Right hindlimb (tissue), 1 donor: Measurements from ENCODE around the gene ORAI3.
A peak's percentile ranks its signal among the peaks of the same experiment; 100 is the strongest.
"Not testable (repeated sequence)": the region's sequence is repeated elsewhere in the genome, so short reads cannot be mapped to it uniquely, and the experiment has no call there.

ENCODE experiments used
- DNase-seq: peaks from one replicate; pipeline ENCODE4 v3.0.0-alpha.2; 2018

Gene ORAI3

GRCh38 chr16:30924076-30924912 lies 24.6 kb upstream of the ORAI3 start:
- peak; percentile 56 for DNase-seq

GRCh38 chr16:30924913-30925631 lies 23.8 kb upstream of the ORAI3 start:
- no peak for DNase-seq

GRCh38 chr16:30925632-30925987 lies 23.3 kb upstream of the ORAI3 start:
- no peak for DNase-seq

- no peak for DNase-seq
Measured at GRCh38 chr16:30925995-30926811, 22.7 kb upstream of the ORAI3 start.

GRCh38 chr16:30926937-30927788 lies 21.7 kb upstream of the ORAI3 start:
- no peak for DNase-seq

- peak; percentile 79 for DNase-seq
Measured at GRCh38 chr16:30927789-30928378, 21.0 kb upstream of the ORAI3 start.

GRCh38 chr16:30928390-30928789 lies 20.5 kb upstream of the ORAI3 start:
- no peak for DNase-seq

- DNase-seq: no peak
Measured at GRCh38 chr16:30929167-30929566, 19.7 kb upstream of the ORAI3 start.

GRCh38 chr16:30930160-30930571 lies 18.7 kb upstream of the ORAI3 start:
- no peak for DNase-seq

- DNase-seq: no peak
Measured at GRCh38 chr16:30931068-30931650, 17.7 kb upstream of the ORAI3 start.

- DNase-seq: peak; percentile 40
Measured at GRCh38 chr16:30934827-30935557, 13.9 kb upstream of the ORAI3 start.

GRCh38 chr16:30937692-30938091 lies 11.2 kb upstream of the ORAI3 start:
- no peak for DNase-seq

- not testable (repeated sequence) for DNase-seq
Measured at GRCh38 chr16:30939571-30939970, 9.3 kb upstream of the ORAI3 start.

GRCh38 chr16:30941600-30942425 lies 7.1 kb upstream of the ORAI3 start:
- peak; percentile 68 for DNase-seq

- DNase-seq: no peak
Measured at GRCh38 chr16:30942426-30942806, 6.5 kb upstream of the ORAI3 start.

- no peak for DNase-seq
Measured at GRCh38 chr16:30944352-30944751, 4.5 kb upstream of the ORAI3 start.

- peak; percentile 51 for DNase-seq
Measured at GRCh38 chr16:30946671-30947540, 2.0 kb upstream of the ORAI3 start.

GRCh38 chr16:30947541-30947858 lies 1.4 kb upstream of the ORAI3 start:
- DNase-seq: no peak
